H9 (cell line): Measurements from ENCODE around the gene OTUB1. TPM values are rescaled to one million over a fixed set of nuclear protein-coding genes. Genes with fewer than 3 reads are reported as not detected.

ENCODE experiments used
- DNase-seq: peaks from one replicate; pipeline ENCODE4 v3.0.0-alpha.2; 2017
- H2AFZ ChIP-seq: one replicate; pipeline ENCODE4 v1.6.1; 2013; ENCODE audit warnings: mild to moderate bottlenecking, low read length, control low read depth, moderate library complexity
- H2AK5ac ChIP-seq: 2 replicates; pipeline ENCODE4 v1.6.1; 2013; ENCODE audit warnings: low read length, control low read depth, mixed read lengths; ENCODE audit not compliant: insufficient read length
- H2BK120ac ChIP-seq: one replicate; pipeline ENCODE4 v1.6.1; 2013; ENCODE audit warnings: low read depth, mild to moderate bottlenecking, low read length, control low read depth, inconsistent platforms; ENCODE audit not compliant: poor library complexity, severe bottlenecking
- H2BK12ac ChIP-seq: 2 replicates; pipeline ENCODE4 v1.6.1; 2013; ENCODE audit warnings: low read length, control low read depth, mixed read lengths, low read depth; ENCODE audit not compliant: insufficient read length
- H2BK15ac ChIP-seq: 2 replicates; pipeline ENCODE4 v1.6.1; 2013; ENCODE audit warnings: low read depth, low read length, control low read depth
- H2BK20ac ChIP-seq: one replicate; pipeline ENCODE4 v1.6.1; 2013; ENCODE audit warnings: low read depth, mild to moderate bottlenecking, low read length, control low read depth, inconsistent platforms; ENCODE audit not compliant: poor library complexity, severe bottlenecking
- H2BK5ac ChIP-seq: 2 replicates; pipeline ENCODE4 v1.6.1; 2013; ENCODE audit warnings: low read length, control low read depth, mixed read lengths; ENCODE audit not compliant: insufficient read length
- H3K14ac ChIP-seq: 2 replicates; pipeline ENCODE4 v1.6.1; 2013; ENCODE audit warnings: low read length, control low read depth; ENCODE audit not compliant: insufficient read depth
- H3K18ac ChIP-seq: 2 replicates; pipeline ENCODE4 v1.6.1; 2013; ENCODE audit warnings: low read depth, mild to moderate bottlenecking, mixed read lengths, low read length, control low read depth; ENCODE audit not compliant: insufficient read length
- H3K23ac ChIP-seq: 2 replicates; pipeline ENCODE4 v1.6.1; 2013; ENCODE audit warnings: low read length, control low read depth, mixed read lengths, low read depth; ENCODE audit not compliant: insufficient read length
- H3K23me2 ChIP-seq: 2 replicates; pipeline ENCODE4 v1.6.1; 2013; ENCODE audit warnings: low read depth, mild to moderate bottlenecking, mixed read lengths, low read length, control low read depth; ENCODE audit not compliant: insufficient read length, poor library complexity, severe bottlenecking
- H3K27ac ChIP-seq: 2 replicates; pipeline ENCODE4 v1.5.1; 2013; ENCODE audit warnings: low read length, control low read depth, mixed read lengths, low read depth; ENCODE audit not compliant: insufficient read length
- H3K27me3 ChIP-seq: 2 replicates; pipeline ENCODE4 v1.6.1; 2013; ENCODE audit warnings: low read length, control low read depth, inconsistent platforms; ENCODE audit not compliant: insufficient read depth
- H3K4ac ChIP-seq: 2 replicates; pipeline ENCODE4 v1.6.1; 2013; ENCODE audit warnings: low read depth, mild to moderate bottlenecking, control low read depth, inconsistent platforms, low read length, moderate library complexity
- H3K4me1 ChIP-seq: 2 replicates; pipeline ENCODE4 v1.6.1; 2013; ENCODE audit warnings: low read length, control low read depth, inconsistent platforms; ENCODE audit not compliant: insufficient read depth
- H3K4me2 ChIP-seq: 2 replicates; pipeline ENCODE4 v1.6.1; 2013; ENCODE audit warnings: low read length, control low read depth, mixed read lengths; ENCODE audit not compliant: insufficient read length, insufficient read depth
- H3K56ac ChIP-seq: 2 replicates; pipeline ENCODE4 v1.6.1; 2013; ENCODE audit warnings: low read depth, mild to moderate bottlenecking, mixed read lengths, low read length, control low read depth; ENCODE audit not compliant: insufficient read length
- H3K79me1 ChIP-seq: 2 replicates; pipeline ENCODE4 v1.6.1; 2013; ENCODE audit warnings: low read depth, mild to moderate bottlenecking, moderate library complexity, low read length, control low read depth, inconsistent platforms; ENCODE audit not compliant: insufficient read depth, poor library complexity, severe bottlenecking
- H3K79me2 ChIP-seq: 2 replicates; pipeline ENCODE4 v1.6.1; 2013; ENCODE audit warnings: low read length, control low read depth, inconsistent platforms; ENCODE audit not compliant: insufficient read depth
- H3K9ac ChIP-seq: 2 replicates; pipeline ENCODE4 v1.6.1; 2013; ENCODE audit warnings: low read length, control low read depth, mixed read lengths; ENCODE audit not compliant: insufficient read length; ENCODE audit errors: extremely low read depth
- H3K9me3 ChIP-seq: one replicate; pipeline ENCODE4 v1.6.1; 2013; ENCODE audit warnings: low read depth, low read length, inconsistent platforms; ENCODE audit not compliant: control insufficient read depth
- H3T11ph ChIP-seq: one replicate; pipeline ENCODE4 v1.6.1; 2013; ENCODE audit warnings: mild to moderate bottlenecking, low read length, control low read depth, inconsistent platforms
- H4K20me1 ChIP-seq: one replicate; pipeline ENCODE4 v1.6.1; 2013; ENCODE audit not compliant: control insufficient read depth, insufficient read length, insufficient read depth
- H4K5ac ChIP-seq: 2 replicates; pipeline ENCODE4 v1.6.1; 2013; ENCODE audit warnings: low read depth, mild to moderate bottlenecking, mixed read lengths, low read length, control low read depth; ENCODE audit not compliant: insufficient read length
- H4K8ac ChIP-seq: replicated peaks from 2 replicates; pipeline ENCODE4 v1.6.1; 2013; ENCODE audit warnings: low read length, control low read depth, mixed read lengths, low read depth; ENCODE audit not compliant: insufficient read length
- H4K91ac ChIP-seq: 2 replicates; pipeline ENCODE4 v1.6.1; 2013; ENCODE audit warnings: low read depth, mild to moderate bottlenecking, moderate library complexity, mixed read lengths, low read length, control low read depth; ENCODE audit not compliant: insufficient read length
- H3K27ac Mint-ChIP-seq, 3 experiments: 2 replicates in 2 of 3; 3 replicates in 1 of 3; pipeline ENCODE4 v1.8.0; 2020 to 2021; ENCODE audit warnings: mixed read lengths in 3 of 3, mild to moderate bottlenecking in 1 of 3, moderate library complexity in 1 of 3
- H3K27me3 Mint-ChIP-seq: 2 replicates; pipeline ENCODE4 v1.8.0; 2021; ENCODE audit warnings: low read depth, mild to moderate bottlenecking, moderate library complexity, mixed read lengths
- H3K36me3 Mint-ChIP-seq, 3 experiments: 2 replicates in 2 of 3; 3 replicates in 1 of 3; pipeline ENCODE4 v1.8.0; 2020 to 2021; ENCODE audit warnings: low read depth in 3 of 3, mixed read lengths in 3 of 3; ENCODE audit not compliant: insufficient read depth in 1 of 3
- H3K4me1 Mint-ChIP-seq, 2 experiments: 2 replicates each; pipeline ENCODE4 v1.8.0; 2020; ENCODE audit warnings: mixed read lengths in 2 of 2
- H3K4me3 Mint-ChIP-seq, 2 experiments: 2 replicates in 1 of 2; 3 replicates in 1 of 2; pipeline ENCODE4 v1.8.0; 2020 to 2021; ENCODE audit warnings: mild to moderate bottlenecking in 2 of 2, mixed read lengths in 2 of 2, moderate library complexity in 1 of 2
- H3K9me3 Mint-ChIP-seq, 2 experiments: 2 replicates in 1 of 2; 3 replicates in 1 of 2; pipeline ENCODE4 v1.8.0; 2020; ENCODE audit warnings: mild to moderate bottlenecking in 2 of 2, mixed read lengths in 2 of 2, moderate library complexity in 1 of 2
- WGBS: extraction: QIAGEN DNeasy Blood & Tissue Kit; methylation state at CpG from one replicate; pipeline ENCODE4 v1.1.7; 2013; ENCODE audit warnings: missing lambda C conversion rate, low lambda C conversion rate, mixed read lengths; ENCODE audit not compliant: insufficient read length; ENCODE audit errors: extremely low coverage; 5-methylcytosine and 5-hydroxymethylcytosine counted together
- total RNA-seq: library from RNA; stranded (reverse); gene quantifications from 2 replicates; pipeline ENCODE4 v1.2.1, GENCODE V29; 2021
- TF ChIP-seq, protein P1 (sequence below): fragments of 200-600 bp; sonication (generic); conservative IDR thresholded peaks from 3 replicates; pipeline ENCODE4 v1.8.0; 2021; ENCODE audit warnings: antibody characterized with exemption, mild to moderate bottlenecking

OTUB1 gene
- total RNA-seq, 1 experiment from 2014 or later: 114 TPM

DNA sequence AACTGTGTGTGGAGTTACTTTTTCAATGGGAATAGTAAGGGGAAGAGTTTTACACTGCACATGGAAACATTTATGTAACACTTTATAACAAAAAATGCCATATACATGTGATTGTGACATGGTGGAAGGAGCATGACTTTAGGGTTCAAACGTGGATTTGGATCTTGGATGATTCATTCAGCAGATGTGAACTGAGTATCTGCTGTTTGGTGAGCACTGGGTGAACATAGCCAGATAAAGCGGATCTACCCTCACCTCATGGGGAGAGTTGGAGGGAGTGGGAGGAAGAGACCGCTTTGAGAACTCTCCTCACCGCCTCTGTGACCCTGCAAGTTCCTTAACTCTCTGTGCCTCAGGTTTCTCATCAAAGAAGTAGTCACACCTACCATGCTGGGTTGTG, 44.3 kb upstream of the OTUB1 start:
- Histone ChIP-seq H2BK12ac (no peak overlapping the region), H4K91ac (no peak overlapping the region), H3K23ac (no peak overlapping the region), H2AK5ac (no peak overlapping the region), H2BK120ac (no peak overlapping the region), H3K23me2 (peaks cover 11% of the 10 kb centered on the region), H3K9ac (no peak overlapping the region), H3K14ac (no peak overlapping the region), H4K20me1 (no peaks in the 10 kb centered on the region), H3K56ac (no peak overlapping the region), H4K8ac (no peak overlapping the region), H3K4me1 (no peaks in the 10 kb centered on the region), H3K79me2 (peaks cover 7% of the 10 kb centered on the region; the same call in 1 of the 2 replicates), H3K9me3 (no peaks in the 10 kb centered on the region), H2AFZ (no peak overlapping the region), H3K27me3 (no peaks in the 10 kb centered on the region), H3K79me1 (peaks cover 9% of the 10 kb centered on the region), H2BK5ac (no peak overlapping the region), H3T11ph (no peak overlapping the region), H3K4ac (no peak overlapping the region), H2BK20ac (no peak overlapping the region), H3K4me2 (no peak overlapping the region), H2BK15ac (no peak overlapping the region), H4K5ac (no peak overlapping the region), H3K18ac (no peak overlapping the region), H3K27ac (no peak overlapping the region)
- Mint-ChIP-seq H3K27me3 (no peaks in the 10 kb centered on the region; the same call in 1 of the 2 replicates), H3K4me3 (no peak overlapping the region), H3K36me3 (peaks cover 3 to 18% (median 16%) of the 10 kb centered on the region in 3 experiments; a peak in 6 of 7 replicates), H3K4me1 (peaks cover 15 to 22% of the 10 kb centered on the region in 2 experiments), H3K27ac (no peak overlapping the region; a peak in 1 of 7 replicates), H3K9me3 (no peaks in the 10 kb centered on the region; a peak in 1 of 5 replicates)
- WGBS: no CpG with 5 or more reads among the region's 4 CpGs
- TF ChIP-seq, protein P1, sequence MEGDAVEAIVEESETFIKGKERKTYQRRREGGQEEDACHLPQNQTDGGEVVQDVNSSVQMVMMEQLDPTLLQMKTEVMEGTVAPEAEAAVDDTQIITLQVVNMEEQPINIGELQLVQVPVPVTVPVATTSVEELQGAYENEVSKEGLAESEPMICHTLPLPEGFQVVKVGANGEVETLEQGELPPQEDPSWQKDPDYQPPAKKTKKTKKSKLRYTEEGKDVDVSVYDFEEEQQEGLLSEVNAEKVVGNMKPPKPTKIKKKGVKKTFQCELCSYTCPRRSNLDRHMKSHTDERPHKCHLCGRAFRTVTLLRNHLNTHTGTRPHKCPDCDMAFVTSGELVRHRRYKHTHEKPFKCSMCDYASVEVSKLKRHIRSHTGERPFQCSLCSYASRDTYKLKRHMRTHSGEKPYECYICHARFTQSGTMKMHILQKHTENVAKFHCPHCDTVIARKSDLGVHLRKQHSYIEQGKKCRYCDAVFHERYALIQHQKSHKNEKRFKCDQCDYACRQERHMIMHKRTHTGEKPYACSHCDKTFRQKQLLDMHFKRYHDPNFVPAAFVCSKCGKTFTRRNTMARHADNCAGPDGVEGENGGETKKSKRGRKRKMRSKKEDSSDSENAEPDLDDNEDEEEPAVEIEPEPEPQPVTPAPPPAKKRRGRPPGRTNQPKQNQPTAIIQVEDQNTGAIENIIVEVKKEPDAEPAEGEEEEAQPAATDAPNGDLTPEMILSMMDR: no peak
- no peak for DNase-seq
